ENCODE data around the gene B4GALNT4.
"Not testable (repeated sequence)": the region's sequence is repeated elsewhere in the genome, so short reads cannot be mapped to it uniquely, and the experiment has no call there.

B4GALNT4 gene

DNA sequence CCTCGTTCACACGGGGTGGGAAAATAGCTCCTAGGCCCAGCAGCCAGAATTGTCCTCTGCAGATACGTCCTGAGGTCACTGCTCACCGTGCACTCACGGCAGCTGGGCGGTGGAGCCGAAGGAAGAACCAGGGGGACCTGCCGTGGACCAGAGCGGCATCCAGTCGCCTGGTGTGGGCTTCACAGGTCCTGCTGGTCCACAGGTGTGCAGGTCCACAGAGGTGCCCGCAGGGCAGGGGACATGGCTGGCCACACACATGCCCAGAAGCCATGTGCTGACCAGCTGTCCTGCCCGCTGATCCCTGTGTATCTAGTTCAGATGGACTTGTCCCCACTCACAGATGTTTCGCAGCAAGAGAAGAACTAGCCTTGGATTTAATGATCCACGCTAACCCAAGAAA lies 14.1 kb downstream of the B4GALNT4 start:
- Histone ChIP-seq H3K36me3 (ENCODE audit: control insufficient read depth in 5 of 5, insufficient read depth in 5 of 5, low read length in 5 of 5) (no peaks in the 10 kb centered on the region), H3K27me3 (ENCODE audit: control insufficient read depth in 5 of 5, insufficient read depth in 4 of 5, low read length in 5 of 5) (peaks cover 0 to 16% (median 13%) of the 10 kb centered on the region in 5 donors), H3K4me1 (ENCODE audit: control insufficient read depth in 5 of 5, insufficient read depth in 5 of 5, low read length in 5 of 5) (no peaks in the 10 kb centered on the region), H3K27ac (ENCODE audit: low read depth, low read length) (no peak overlapping the region), H3K4me3 (ENCODE audit: low read depth in 1 of 5, low read length in 5 of 5) (no peak overlapping the region), H3K9me3 (ENCODE audit: control insufficient read depth in 5 of 5, low read length in 5 of 5) (peaks cover 0 to 19% (median 17%) of the 10 kb centered on the region in 5 donors), H3K9ac (ENCODE audit: low read length in 5 of 5) (no peak overlapping the region)

DNA sequence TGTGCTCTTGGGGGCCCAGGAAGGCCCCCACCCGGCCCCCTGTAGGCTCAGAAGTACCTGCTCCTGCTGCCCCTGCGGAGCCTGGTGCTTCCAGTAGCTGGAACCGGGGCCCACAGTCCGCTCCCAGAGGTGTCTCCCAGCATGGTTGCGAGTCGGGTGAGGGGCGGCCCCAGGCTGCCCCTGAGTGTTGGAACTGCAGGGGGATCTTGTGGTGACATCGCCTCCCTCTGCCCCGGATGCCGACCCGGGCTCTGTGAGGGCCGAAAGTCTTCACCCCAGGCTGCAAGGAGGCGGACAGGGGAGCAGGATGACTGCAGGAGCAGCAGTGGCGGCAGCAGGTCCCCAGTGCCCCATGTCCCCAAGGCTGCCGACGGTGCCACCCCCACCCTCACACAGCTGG lies 15.2 kb downstream of the B4GALNT4 start:
- Histone ChIP-seq H3K4me1 (ENCODE audit: control insufficient read depth in 5 of 5, insufficient read depth in 5 of 5, low read length in 5 of 5) (no peaks in the 10 kb centered on the region), H3K27me3 (ENCODE audit: control insufficient read depth in 5 of 5, insufficient read depth in 4 of 5, low read length in 5 of 5) (peaks cover 0 to 13% (median 8%) of the 10 kb centered on the region in 5 donors), H3K4me3 (ENCODE audit: low read depth in 1 of 5, low read length in 5 of 5) (no peak overlapping the region), H3K9me3 (ENCODE audit: control insufficient read depth in 5 of 5, low read length in 5 of 5) (peaks cover 0 to 19% (median 17%) of the 10 kb centered on the region in 5 donors), H3K27ac (ENCODE audit: low read depth, low read length) (no peak overlapping the region), H3K36me3 (ENCODE audit: control insufficient read depth in 5 of 5, insufficient read depth in 5 of 5, low read length in 5 of 5) (no peaks in the 10 kb centered on the region), H3K9ac (ENCODE audit: low read length in 5 of 5) (no peak overlapping the region)

DNA sequence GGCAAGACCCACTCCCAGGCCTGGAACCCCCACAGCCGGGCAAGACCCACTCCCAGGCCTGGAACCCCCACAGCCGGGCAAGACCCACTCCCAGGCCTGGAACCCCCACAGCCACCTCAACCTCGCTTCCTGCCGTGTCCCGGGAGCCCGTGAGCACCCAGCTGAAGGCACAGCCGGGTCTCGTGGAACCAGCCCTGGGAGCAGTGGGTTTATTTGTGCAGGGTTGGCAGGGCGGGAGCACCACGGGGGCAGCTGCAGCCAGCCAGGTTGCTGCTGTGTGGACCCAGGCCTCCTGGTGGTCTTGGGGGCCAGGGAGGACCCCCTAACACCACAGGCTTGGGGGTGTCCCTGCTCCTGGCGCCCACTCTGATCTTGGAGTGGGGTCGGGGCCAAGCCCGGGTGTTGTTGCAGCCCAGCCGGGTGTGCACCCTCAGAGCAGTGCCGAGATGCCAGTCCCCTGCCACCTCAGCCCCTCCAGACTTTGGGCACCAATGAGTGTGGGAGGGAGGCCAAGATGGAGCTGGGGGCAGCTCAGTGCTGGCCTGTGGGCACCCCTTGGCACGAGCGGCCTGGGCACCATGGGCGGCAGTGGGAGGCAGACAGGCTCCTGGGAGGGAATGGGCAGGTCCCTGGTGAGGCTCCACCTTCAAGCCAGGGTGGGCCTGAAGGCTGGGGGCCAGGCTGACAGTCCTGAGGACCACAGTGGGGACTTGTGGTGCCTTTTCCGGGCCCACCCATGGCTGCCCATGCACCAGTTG lies 16.5 kb downstream of the B4GALNT4 start:
- no peak overlapping the region for H3K27ac ChIP-seq (ENCODE audit: low read depth, low read length)
- no peaks in the 10 kb centered on the region for H3K4me1 ChIP-seq (ENCODE audit: control insufficient read depth in 5 of 5, insufficient read depth in 5 of 5, low read length in 5 of 5)
- H3K4me3 ChIP-seq (ENCODE audit: low read depth in 1 of 5, low read length in 5 of 5) = no peak overlapping the region
- no peaks in the 10 kb centered on the region for H3K36me3 ChIP-seq (ENCODE audit: control insufficient read depth in 5 of 5, insufficient read depth in 5 of 5, low read length in 5 of 5)
- H3K9ac ChIP-seq (ENCODE audit: low read length in 5 of 5) = no peak overlapping the region
- H3K27me3 ChIP-seq (ENCODE audit: control insufficient read depth in 5 of 5, insufficient read depth in 4 of 5, low read length in 5 of 5) = peaks cover 0 to 10% (median 5%) of the 10 kb centered on the region in 5 donors
- H3K9me3 ChIP-seq (ENCODE audit: control insufficient read depth in 5 of 5, low read length in 5 of 5) = peaks cover 0 to 19% (median 17%) of the 10 kb centered on the region in 5 donors

DNA sequence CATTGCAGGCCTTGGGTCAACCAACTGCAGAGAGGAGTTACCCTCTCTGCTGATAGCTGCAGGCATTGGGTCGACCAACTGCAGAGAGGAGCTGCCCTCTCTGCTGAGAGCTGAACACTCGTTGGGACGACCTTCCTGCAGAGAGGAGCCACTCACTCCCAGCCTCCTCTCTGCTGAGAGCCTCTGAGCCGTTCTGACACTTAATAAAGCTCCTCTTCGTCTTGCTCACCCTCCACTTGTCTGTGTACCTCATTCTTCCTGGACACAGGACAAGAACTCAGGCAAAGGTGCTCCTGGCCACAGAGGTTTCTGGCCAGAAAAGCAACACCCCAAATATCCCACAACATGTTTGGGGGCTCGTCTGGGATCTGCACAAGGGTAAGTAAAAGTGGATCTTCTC lies 17.2 kb downstream of the B4GALNT4 start:
- peaks cover 3 to 11% (median 5%) of the 10 kb centered on the region in 5 donors for H3K27me3 ChIP-seq (ENCODE audit: control insufficient read depth in 5 of 5, insufficient read depth in 4 of 5, low read length in 5 of 5)

DNA sequence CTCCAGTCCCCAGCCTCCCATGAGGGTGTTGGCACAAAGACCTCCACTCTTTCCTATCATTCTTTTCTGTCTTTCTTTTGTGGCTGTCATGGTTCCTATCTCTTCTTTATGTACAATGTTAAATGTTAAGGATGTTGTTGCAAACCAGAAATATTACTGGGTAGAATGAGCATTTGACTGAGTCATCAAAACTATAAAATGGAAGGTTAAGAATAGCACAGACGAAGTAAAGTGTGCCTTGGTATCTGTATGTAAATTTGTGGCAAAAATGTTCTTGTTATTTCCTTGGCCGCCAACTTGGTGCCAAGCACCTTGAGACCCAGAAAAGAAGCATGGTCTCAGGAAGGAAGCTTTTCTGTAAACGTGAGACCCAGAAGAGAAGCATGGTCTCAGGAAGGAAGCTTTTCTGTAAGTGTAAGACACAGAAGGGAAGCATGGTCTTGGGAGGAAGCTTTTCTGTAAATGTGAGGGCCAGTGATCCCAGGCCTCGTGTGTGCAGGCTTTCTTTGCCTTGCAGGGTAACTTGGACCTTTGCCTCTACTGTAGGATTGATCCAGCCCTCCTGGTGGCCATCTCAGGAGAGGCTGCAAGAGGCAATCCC lies 18.0 kb downstream of the B4GALNT4 start:
- H3K9me3 ChIP-seq (ENCODE audit: control insufficient read depth in 5 of 5, low read length in 5 of 5) = peaks cover 0 to 19% (median 17%) of the 10 kb centered on the region in 5 donors
- no peak overlapping the region for H3K9ac ChIP-seq (ENCODE audit: low read length in 5 of 5)
- no peaks in the 10 kb centered on the region for H3K4me1 ChIP-seq (ENCODE audit: control insufficient read depth in 5 of 5, insufficient read depth in 5 of 5, low read length in 5 of 5)
- no peaks in the 10 kb centered on the region for H3K36me3 ChIP-seq (ENCODE audit: control insufficient read depth in 5 of 5, insufficient read depth in 5 of 5, low read length in 5 of 5)
- H3K27me3 ChIP-seq (ENCODE audit: control insufficient read depth in 5 of 5, insufficient read depth in 4 of 5, low read length in 5 of 5) = peaks cover 4 to 14% (median 6%) of the 10 kb centered on the region in 5 donors
- H3K4me3 ChIP-seq (ENCODE audit: low read depth in 1 of 5, low read length in 5 of 5) = no peak overlapping the region
- no peak overlapping the region for H3K27ac ChIP-seq (ENCODE audit: low read depth, low read length)

More for the DNA sequence above, 17.2 kb downstream of the B4GALNT4 start:
- peak overlapping the region in 1 of 5 donors; percentile 45 for H3K4me3 ChIP-seq (ENCODE audit: low read depth in 1 of 5, low read length in 5 of 5)
- peaks cover 0 to 19% (median 17%) of the 10 kb centered on the region in 5 donors for H3K9me3 ChIP-seq (ENCODE audit: control insufficient read depth in 5 of 5, low read length in 5 of 5)
- H3K9ac ChIP-seq (ENCODE audit: low read length in 5 of 5) = no peak overlapping the region
- no peak overlapping the region for H3K27ac ChIP-seq (ENCODE audit: low read depth, low read length)
- no peaks in the 10 kb centered on the region for H3K4me1 ChIP-seq (ENCODE audit: control insufficient read depth in 5 of 5, insufficient read depth in 5 of 5, low read length in 5 of 5)
- no peaks in the 10 kb centered on the region for H3K36me3 ChIP-seq (ENCODE audit: control insufficient read depth in 5 of 5, insufficient read depth in 5 of 5, low read length in 5 of 5)

DNA sequence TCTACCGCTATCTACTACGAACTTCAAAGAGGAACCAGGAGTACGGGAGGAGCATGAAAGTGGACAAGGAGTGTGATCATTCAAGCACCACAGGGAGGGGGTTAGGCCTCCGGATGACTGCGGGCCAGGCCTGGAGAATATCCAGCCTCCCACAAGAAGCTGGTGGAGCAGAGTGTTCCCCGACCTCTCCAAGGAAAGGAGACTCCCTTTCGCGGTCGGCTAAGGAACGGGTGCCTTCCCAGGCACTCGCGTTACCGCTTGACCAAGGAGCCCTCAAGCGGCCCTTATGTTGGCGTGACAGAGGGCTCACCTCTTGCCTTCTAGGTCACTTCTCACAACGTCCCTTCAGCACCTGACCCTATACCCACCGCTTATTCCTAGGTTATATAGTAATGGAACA lies 20.1 kb downstream of the B4GALNT4 start:
- H3K4me1 ChIP-seq (ENCODE audit: control insufficient read depth in 5 of 5, insufficient read depth in 5 of 5, low read length in 5 of 5); H3K9ac ChIP-seq (ENCODE audit: low read length in 5 of 5); H3K36me3 ChIP-seq (ENCODE audit: control insufficient read depth in 5 of 5, insufficient read depth in 5 of 5, low read length in 5 of 5); H3K4me3 ChIP-seq (ENCODE audit: low read depth in 1 of 5, low read length in 5 of 5); H3K27ac ChIP-seq (ENCODE audit: low read depth, low read length): not testable (repeated sequence)
- peaks cover 0 to 19% (median 17%) of the 10 kb centered on the region in 5 donors for H3K9me3 ChIP-seq (ENCODE audit: control insufficient read depth in 5 of 5, low read length in 5 of 5)
- peaks cover 0 to 14% (median 5%) of the 10 kb centered on the region in 5 donors for H3K27me3 ChIP-seq (ENCODE audit: control insufficient read depth in 5 of 5, insufficient read depth in 4 of 5, low read length in 5 of 5)

DNA sequence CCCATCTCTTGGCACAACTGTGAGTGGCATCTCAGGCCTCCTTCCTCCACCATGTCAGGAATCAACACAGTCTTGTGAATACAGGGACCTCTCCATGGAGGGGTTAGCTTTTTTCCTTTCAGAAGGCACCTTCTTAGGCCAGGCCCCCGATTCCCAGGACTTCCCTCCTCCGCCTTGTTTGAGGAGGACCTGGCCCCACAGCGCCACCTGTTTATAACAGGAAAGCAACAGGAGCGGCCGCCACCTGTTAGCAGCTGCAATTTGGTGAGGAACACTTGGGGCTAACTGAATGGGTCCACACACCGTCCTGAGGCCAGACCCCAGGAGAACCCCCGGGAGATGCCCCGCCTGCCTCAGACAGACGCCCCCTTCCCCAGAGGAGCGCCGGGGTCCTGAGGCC lies 20.9 kb downstream of the B4GALNT4 start:
- H3K27me3 ChIP-seq (ENCODE audit: control insufficient read depth in 5 of 5, insufficient read depth in 4 of 5, low read length in 5 of 5) = peaks cover 3 to 14% (median 5%) of the 10 kb centered on the region in 5 donors
- no peak overlapping the region for H3K4me3 ChIP-seq (ENCODE audit: low read depth in 1 of 5, low read length in 5 of 5)
- H3K36me3 ChIP-seq (ENCODE audit: control insufficient read depth in 5 of 5, insufficient read depth in 5 of 5, low read length in 5 of 5) = no peaks in the 10 kb centered on the region
- H3K27ac ChIP-seq (ENCODE audit: low read depth, low read length) = no peak overlapping the region
- peaks cover 0 to 13% (median 5%) of the 10 kb centered on the region in 5 donors for H3K4me1 ChIP-seq (ENCODE audit: control insufficient read depth in 5 of 5, insufficient read depth in 5 of 5, low read length in 5 of 5)
- H3K9ac ChIP-seq (ENCODE audit: low read length in 5 of 5) = no peak overlapping the region
- peaks cover 0 to 19% (median 17%) of the 10 kb centered on the region in 5 donors for H3K9me3 ChIP-seq (ENCODE audit: control insufficient read depth in 5 of 5, low read length in 5 of 5)

DNA sequence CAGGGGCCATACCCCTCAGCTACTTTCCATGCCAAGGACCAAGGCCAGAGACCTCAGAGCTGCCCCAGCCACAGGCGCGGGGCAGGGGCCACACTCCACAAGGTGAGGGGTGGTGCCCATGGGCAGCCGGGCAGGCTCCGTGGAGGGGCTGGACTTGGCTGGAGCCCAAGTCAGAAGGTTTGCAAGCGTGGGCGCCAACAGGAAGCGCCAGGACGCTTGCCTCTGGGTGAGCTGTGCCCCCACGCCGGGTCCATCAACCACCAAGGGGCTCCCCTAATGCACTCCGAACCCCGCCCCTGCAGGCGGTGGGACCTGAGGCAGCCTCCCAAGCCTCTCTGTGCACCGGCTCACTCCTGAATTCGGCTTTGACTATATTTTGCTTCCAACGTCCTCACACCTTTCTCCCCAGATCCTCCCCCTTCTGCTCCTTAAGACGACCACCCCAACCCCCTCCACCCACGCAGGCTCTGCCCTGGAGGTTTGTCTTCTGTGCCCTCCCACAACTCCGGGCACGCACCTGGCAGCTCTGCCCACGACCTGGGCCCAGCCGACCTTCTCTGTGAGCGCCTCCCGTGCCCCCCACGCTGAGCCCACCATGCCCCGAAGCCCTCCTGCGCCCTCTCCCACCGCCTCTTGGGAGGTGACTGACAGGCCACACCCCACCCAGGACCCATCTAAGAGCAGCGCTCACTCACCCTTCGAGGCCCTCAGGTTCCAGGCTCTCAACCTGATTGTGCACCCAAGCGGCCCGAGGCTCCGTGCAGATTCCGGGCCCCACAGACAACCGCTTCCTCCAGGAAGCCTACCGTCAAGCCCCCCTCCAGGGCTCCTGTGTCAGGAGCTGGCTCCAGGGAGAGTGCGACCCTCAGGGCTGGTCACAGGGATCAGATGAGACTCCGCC lies 22.1 kb downstream of the B4GALNT4 start:
- peaks cover 0 to 13% (median 6%) of the 10 kb centered on the region in 5 donors for H3K4me1 ChIP-seq (ENCODE audit: control insufficient read depth in 5 of 5, insufficient read depth in 5 of 5, low read length in 5 of 5)
- no peak overlapping the region for H3K9ac ChIP-seq (ENCODE audit: low read length in 5 of 5)
- peaks cover 0 to 11% (median 11%) of the 10 kb centered on the region in 5 donors for H3K9me3 ChIP-seq (ENCODE audit: control insufficient read depth in 5 of 5, low read length in 5 of 5)
- H3K36me3 ChIP-seq (ENCODE audit: control insufficient read depth in 5 of 5, insufficient read depth in 5 of 5, low read length in 5 of 5) = no peaks in the 10 kb centered on the region
- peaks cover 3 to 14% (median 10%) of the 10 kb centered on the region in 5 donors for H3K27me3 ChIP-seq (ENCODE audit: control insufficient read depth in 5 of 5, insufficient read depth in 4 of 5, low read length in 5 of 5)
- H3K4me3 ChIP-seq (ENCODE audit: low read depth in 1 of 5, low read length in 5 of 5) = no peak overlapping the region
- H3K27ac ChIP-seq (ENCODE audit: low read depth, low read length) = no peak overlapping the region

DNA sequence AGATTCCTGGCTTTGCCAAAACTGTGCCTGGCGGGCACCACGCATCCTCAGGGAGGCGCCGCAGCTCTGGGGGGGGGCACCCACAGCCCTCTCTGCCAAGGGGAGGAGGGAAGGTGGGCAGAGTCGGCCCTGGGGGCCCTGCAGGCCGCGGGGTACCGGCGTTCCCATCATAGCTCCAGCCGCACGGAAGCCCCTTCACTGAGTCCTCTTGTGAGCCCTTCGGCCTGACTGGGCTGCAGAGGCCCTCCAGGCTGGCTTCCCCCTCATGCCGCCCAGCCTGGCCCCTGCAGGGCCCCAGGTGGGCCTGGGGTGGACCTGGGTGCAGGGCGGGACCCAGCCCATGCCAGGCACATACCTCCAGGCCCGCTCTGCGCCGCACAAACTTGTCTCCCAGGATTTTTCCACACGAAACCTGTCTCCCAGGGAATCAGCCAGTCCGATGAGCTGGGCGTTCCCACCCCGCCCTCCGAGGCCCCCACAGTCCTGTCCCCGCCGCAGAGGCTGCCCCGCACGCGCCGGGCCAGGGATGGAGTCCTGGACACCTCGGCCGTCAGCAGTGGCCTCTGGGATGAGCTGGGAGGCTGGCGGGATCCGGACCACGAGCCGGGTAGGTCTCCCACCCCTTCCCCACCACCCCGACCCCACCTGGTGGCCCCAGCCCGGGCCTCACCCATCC lies 22.9 kb downstream of the B4GALNT4 start:
- H3K9me3 ChIP-seq (ENCODE audit: control insufficient read depth in 5 of 5, low read length in 5 of 5) = peaks cover 0 to 4% (median 3%) of the 10 kb centered on the region in 5 donors
- H3K36me3 ChIP-seq (ENCODE audit: control insufficient read depth in 5 of 5, insufficient read depth in 5 of 5, low read length in 5 of 5) = no peaks in the 10 kb centered on the region
- H3K4me1 ChIP-seq (ENCODE audit: control insufficient read depth in 5 of 5, insufficient read depth in 5 of 5, low read length in 5 of 5) = peaks cover 0 to 22% (median 15%) of the 10 kb centered on the region in 5 donors
- H3K4me3 ChIP-seq (ENCODE audit: low read depth in 1 of 5, low read length in 5 of 5) = no peak overlapping the region
- H3K27me3 ChIP-seq (ENCODE audit: control insufficient read depth in 5 of 5, insufficient read depth in 4 of 5, low read length in 5 of 5) = peaks cover 3 to 14% (median 10%) of the 10 kb centered on the region in 5 donors
- no peak overlapping the region for H3K9ac ChIP-seq (ENCODE audit: low read length in 5 of 5)
- no peak overlapping the region for H3K27ac ChIP-seq (ENCODE audit: low read depth, low read length)
